ENCODE results near the gene RARG.

DNA sequence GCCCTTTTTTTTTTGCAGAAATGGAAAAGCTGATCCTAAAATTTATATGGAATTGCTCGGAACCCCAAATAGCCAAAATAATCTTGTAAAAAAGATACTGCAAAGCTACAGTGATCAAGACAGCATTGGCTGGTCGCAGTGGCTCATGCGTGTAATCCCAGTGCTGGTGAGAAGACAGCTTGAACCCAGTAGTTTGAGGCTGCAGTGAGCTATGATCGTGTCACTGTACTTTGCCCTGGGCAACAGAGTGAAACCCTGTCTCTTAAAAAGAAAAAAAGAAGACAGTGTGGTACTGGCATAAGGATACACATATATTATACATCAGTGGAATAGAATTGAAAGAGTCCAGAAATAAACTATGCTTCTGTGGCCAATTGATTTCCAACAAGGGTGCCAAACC, 30.4 kb downstream of the RARG start:
- TF ChIP-seq EZH2 (IDR thresholded peaks at IDR 0.05; ENCODE audit: borderline replicate concordance, low read depth, low read length, severe bottlenecking) (no peak), POLR2AphosphoS5 (IDR thresholded peaks at IDR 0.05; ENCODE audit: insufficient read depth, low read depth, low read length) (no peak), MAX (IDR thresholded peaks at IDR 0.05; ENCODE audit: insufficient read depth, insufficient read length) (no peak), GATA2 (IDR thresholded peaks at IDR 0.05; ENCODE audit: insufficient read depth, insufficient read length, low read depth, low read length) (no peak), POLR2A (IDR thresholded peaks at IDR 0.05; ENCODE audit: low read depth, low read length) (no peak), JUN (IDR thresholded peaks at IDR 0.05; ENCODE audit: borderline replicate concordance, insufficient read depth, insufficient read length, low read depth) (no peak)
- TF ChIP-seq, protein P1, sequence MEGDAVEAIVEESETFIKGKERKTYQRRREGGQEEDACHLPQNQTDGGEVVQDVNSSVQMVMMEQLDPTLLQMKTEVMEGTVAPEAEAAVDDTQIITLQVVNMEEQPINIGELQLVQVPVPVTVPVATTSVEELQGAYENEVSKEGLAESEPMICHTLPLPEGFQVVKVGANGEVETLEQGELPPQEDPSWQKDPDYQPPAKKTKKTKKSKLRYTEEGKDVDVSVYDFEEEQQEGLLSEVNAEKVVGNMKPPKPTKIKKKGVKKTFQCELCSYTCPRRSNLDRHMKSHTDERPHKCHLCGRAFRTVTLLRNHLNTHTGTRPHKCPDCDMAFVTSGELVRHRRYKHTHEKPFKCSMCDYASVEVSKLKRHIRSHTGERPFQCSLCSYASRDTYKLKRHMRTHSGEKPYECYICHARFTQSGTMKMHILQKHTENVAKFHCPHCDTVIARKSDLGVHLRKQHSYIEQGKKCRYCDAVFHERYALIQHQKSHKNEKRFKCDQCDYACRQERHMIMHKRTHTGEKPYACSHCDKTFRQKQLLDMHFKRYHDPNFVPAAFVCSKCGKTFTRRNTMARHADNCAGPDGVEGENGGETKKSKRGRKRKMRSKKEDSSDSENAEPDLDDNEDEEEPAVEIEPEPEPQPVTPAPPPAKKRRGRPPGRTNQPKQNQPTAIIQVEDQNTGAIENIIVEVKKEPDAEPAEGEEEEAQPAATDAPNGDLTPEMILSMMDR (IDR thresholded peaks at IDR 0.05; ENCODE audit: extremely low read depth in 1 of 2, insufficient read depth in 1 of 2, low read depth in 1 of 2, low read length in 2 of 2) = no peak
